ENCODE results near the gene DENND4A.
"Not testable (repeated sequence)": the region's sequence is repeated elsewhere in the genome, so short reads cannot be mapped to it uniquely, and the experiment has no call there.

DENND4A gene

DNA sequence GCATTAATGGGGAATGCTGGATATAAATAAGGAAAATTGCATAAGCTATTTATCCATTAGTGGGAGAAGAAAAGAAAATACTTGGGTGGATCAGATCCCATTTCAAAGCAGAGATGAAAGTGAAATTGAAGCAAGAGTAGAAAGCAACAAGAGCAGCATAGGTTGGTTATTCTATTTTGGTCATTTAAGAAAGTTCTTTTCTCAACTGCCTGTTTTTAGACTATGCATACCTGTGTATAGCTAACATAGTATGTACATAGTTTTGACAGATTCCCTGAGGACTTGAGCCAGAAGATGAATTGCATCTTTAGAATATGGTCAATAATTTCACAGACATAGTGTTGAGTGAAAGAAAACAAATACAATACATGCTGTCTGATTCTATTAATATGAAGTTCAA is 29.0 kb upstream of the DENND4A start:
- DNase-seq (ENCODE audit: low read depth) = no peak
- no peak overlapping the region for H3K4me3 ChIP-seq (ENCODE audit: low read depth, low read length)

DNA sequence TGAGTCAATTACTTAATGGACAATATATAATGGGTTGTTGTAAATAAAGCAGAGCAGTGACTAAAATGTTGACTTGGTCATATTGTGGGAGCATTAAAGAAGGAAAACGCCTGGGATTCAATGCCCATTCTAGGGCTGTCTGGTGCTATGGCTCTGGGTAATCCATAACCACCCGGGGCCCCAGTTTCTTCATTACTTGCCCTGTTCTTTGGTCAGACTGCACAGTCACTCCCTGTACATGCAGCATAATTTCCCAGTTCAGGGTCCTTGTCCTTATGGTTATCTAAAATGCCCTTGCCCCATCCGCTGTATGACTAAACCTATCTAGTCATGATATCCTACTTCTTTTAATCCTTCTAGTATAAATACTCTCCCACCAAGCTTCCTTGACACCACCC is 27.5 kb upstream of the DENND4A start:
- DNase-seq (ENCODE audit: low read depth) = no peak
- no peak overlapping the region for H3K4me3 ChIP-seq (ENCODE audit: low read depth, low read length)

GRCh38 chr15:65818927-65819562 is 27.0 kb upstream of the DENND4A start:
- DNase-seq (ENCODE audit: low read depth) = no peak

GRCh38 chr15:65816441-65816840 is 24.3 kb upstream of the DENND4A start:
- DNase-seq (ENCODE audit: low read depth) = no peak
- no peak overlapping the region for H3K4me3 ChIP-seq (ENCODE audit: low read depth, low read length)

More at GRCh38 chr15:65818927-65819562, 27.0 kb upstream of the DENND4A start:
- H3K4me3 ChIP-seq (ENCODE audit: low read depth, low read length) = no peak overlapping the region

GRCh38 chr15:65816008-65816407 is 23.9 kb upstream of the DENND4A start:
- DNase-seq (ENCODE audit: low read depth); H3K4me3 ChIP-seq (ENCODE audit: low read depth, low read length): not testable (repeated sequence)

- not testable (repeated sequence) for H3K4me3 ChIP-seq (ENCODE audit: low read depth, low read length); DNase-seq (ENCODE audit: low read depth)
Measured at GRCh38 chr15:65814271-65814670, 22.2 kb upstream of the DENND4A start.

GRCh38 chr15:65812916-65813315 is 20.8 kb upstream of the DENND4A start:
- DNase-seq (ENCODE audit: low read depth) = no peak
- H3K4me3 ChIP-seq (ENCODE audit: low read depth, low read length) = no peak overlapping the region

DNA sequence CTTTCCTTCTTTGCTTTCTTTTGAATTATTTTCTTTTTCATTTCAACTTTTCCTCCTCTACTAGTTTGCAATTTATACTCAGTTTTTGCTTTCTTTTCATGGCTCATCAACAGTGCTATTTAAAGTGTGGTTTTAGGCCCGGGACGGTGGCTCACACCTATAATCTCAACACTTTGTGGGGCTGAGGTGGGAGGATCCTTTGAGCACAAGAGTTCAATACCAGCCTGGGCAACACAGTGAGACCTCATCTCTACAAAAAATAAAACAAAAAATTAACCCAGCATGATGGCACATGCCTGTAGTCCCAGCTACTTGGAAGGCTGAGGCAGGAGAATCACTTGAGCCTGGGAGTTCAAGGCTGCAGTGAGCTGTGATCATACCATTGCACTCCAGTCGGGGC is 20.4 kb upstream of the DENND4A start:
- no peak for DNase-seq (ENCODE audit: low read depth)
- H3K4me3 ChIP-seq (ENCODE audit: low read depth, low read length) = no peak overlapping the region

- no peak for DNase-seq (ENCODE audit: low read depth)
- H3K4me3 ChIP-seq (ENCODE audit: low read depth, low read length) = no peak overlapping the region
Measured at GRCh38 chr15:65811835-65812234, 19.7 kb upstream of the DENND4A start.

GRCh38 chr15:65811011-65811733 is 19.1 kb upstream of the DENND4A start:
- not testable (repeated sequence) for H3K4me3 ChIP-seq (ENCODE audit: low read depth, low read length); DNase-seq (ENCODE audit: low read depth)

GRCh38 chr15:65806397-65806796 is 14.3 kb upstream of the DENND4A start:
- DNase-seq (ENCODE audit: low read depth) = no peak
- no peak overlapping the region for H3K4me3 ChIP-seq (ENCODE audit: low read depth, low read length)

GRCh38 chr15:65805019-65805745 is 13.1 kb upstream of the DENND4A start:
- H3K4me3 ChIP-seq (ENCODE audit: low read depth, low read length) = no peak overlapping the region
- DNase-seq (ENCODE audit: low read depth) = no peak

DNA sequence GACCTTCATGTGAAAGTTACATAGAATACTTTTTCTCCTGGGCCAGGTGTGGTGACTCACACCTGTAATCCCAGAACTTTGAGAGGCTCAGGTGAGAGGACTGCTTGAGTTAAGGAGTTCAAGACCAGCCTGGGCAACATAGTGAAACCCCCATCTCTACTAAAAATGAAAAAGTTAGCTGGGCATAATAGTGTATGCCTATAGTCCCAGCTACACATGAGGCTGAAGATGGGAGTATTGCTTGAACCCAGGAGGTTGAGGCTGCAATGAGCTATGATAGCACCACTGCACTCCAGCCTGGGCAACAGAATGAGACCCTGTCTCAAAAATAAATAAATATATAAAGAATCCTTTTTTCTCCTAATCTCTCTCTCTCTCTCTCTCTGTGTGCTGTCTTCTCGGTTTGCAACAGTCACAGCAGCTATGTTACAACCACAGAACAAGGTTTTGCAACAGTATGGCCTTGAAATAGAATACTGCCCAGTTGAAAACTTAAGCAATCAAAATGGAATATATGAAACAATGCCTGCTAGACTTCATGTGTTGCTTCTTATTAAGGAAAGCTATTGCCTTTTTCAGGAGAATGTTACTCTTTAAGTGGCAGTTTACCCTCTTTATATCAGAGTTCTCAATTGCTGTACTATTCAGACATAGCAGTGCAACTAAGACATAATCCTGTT is 12.3 kb upstream of the DENND4A start:
- peak; percentile 40 for DNase-seq (ENCODE audit: low read depth)
- no peak overlapping the region for H3K4me3 ChIP-seq (ENCODE audit: low read depth, low read length)

- no peak overlapping the region for H3K4me3 ChIP-seq (ENCODE audit: low read depth, low read length)
- DNase-seq (ENCODE audit: low read depth) = no peak
Measured at GRCh38 chr15:65801229-65801805, 9.2 kb upstream of the DENND4A start.

DNA sequence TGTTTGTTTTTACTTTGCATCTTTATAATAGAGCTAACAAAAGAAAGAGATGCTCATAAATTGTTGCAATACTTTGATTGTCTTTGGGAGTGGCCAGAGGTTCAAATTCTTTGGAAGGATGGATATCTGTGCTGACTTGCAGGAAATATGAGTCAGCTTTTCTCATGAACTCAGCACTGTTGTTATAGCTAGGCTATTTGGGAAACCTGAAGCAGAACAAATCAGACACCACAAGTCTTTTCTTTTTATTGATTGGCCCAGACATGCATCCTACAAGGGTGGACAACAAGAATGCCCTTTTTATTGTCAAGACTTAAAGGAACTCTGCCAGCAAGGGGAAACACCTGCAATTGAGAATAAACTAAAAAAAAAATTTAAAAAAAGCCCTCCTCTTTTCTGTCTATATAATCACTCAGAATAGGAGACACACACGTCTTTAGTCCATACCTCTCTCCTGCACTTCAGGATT is 4.6 kb upstream of the DENND4A start:
- H3K4me3 ChIP-seq (ENCODE audit: low read depth, low read length) = no peak overlapping the region
- DNase-seq (ENCODE audit: low read depth) = peak; percentile 42

DNA sequence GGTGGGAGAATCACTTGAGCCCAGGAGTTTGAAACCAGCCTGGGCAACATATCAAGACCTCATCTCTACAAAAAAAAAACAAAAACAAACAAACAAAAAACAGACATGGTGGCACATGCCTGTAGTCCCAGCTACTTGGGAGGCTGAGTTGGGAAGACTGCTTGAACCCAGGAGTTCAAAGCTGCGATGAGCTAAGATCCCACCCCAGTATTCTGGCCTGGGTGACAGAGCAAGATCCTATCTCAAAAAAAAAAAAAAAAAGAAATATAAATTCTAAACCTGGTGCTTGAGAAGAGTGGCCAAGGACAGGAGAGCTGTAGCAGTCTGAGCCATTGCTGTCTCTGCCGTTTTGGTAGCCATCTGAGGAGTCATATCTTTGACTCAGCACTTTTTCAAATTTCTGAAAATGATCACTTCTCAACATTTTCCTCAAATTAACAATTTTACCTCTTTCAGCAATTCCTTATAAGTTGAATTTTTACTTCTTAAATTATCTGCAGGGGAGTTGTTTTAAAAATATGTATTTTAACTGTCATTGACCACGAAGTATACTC is 3.6 kb upstream of the DENND4A start:
- DNase-seq (ENCODE audit: low read depth) = no peak
- no peak overlapping the region for H3K4me3 ChIP-seq (ENCODE audit: low read depth, low read length)

DNA sequence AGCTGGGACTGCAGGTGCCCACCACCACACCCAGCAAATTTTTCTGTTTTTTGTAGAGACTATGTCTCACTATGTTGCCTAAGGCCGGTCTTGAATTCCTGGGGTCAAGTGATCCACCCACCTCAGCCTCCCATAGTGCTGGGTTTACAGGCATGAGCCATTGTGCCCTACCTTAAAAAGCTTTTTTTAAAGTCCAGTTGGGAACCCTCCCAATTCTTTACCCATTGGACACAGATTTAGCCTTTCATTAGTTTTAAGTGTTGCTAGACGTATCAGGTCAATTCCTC is 1.7 kb upstream of the DENND4A start:
- no peak for DNase-seq (ENCODE audit: low read depth)
- no peak overlapping the region for H3K4me3 ChIP-seq (ENCODE audit: low read depth, low read length)

- no peak for DNase-seq (ENCODE audit: low read depth)
- peak overlapping the region; percentile 86 for H3K4me3 ChIP-seq (ENCODE audit: low read depth, low read length)
Measured at GRCh38 chr15:65792988-65793817, 1.1 kb upstream of the DENND4A start.

Data from skeletal muscle cell (primary cell).